Stimulated activated naive B cell treated with anti-CD40 and anti-IgM and Interleukin-4, amounts not matched to agents 10 μg/mL and 1 μg/mL and 100 μg/mL, for 72 hours (primary cell): ENCODE data around the gene ENDOU.
A peak's percentile ranks its signal among the peaks of the same experiment; 100 is the strongest.
"Not testable (repeated sequence)": the region's sequence is repeated elsewhere in the genome, so short reads cannot be mapped to it uniquely, and the experiment has no call there.

Experiments used
- ATAC-seq, 2 donors: fragments of 150-1000 bp; cut with Tn5 transposase; replicated peaks; 2 replicates each; pipeline ENCODE4 v1.10.0; 2021; ENCODE audit warnings: moderate library complexity in 1 of 2
- DNase-seq: peaks from one replicate; pipeline ENCODE4 v3.0.0; 2021
- H3K27ac Mint-ChIP-seq: one replicate; pipeline ENCODE4 v1.8.0; 2022; ENCODE audit warnings: mild to moderate bottlenecking, mixed read lengths
- H3K27me3 Mint-ChIP-seq, 2 donors: one replicate each; pipeline ENCODE4 v1.8.0; 2022; ENCODE audit warnings: mixed read lengths in 2 of 2
- H3K36me3 Mint-ChIP-seq, 2 donors: one replicate each; pipeline ENCODE4 v1.8.0; 2022; ENCODE audit warnings: mixed read lengths in 2 of 2, mild to moderate bottlenecking in 1 of 2
- H3K4me1 Mint-ChIP-seq, 2 donors: one replicate each; pipeline ENCODE4 v1.8.0; 2022; ENCODE audit warnings: mixed read lengths in 2 of 2, mild to moderate bottlenecking in 1 of 2
- H3K4me3 Mint-ChIP-seq, 2 donors: one replicate each; pipeline ENCODE4 v1.8.0; 2022; ENCODE audit warnings: mild to moderate bottlenecking in 2 of 2, mixed read lengths in 2 of 2, moderate library complexity in 1 of 2
- H3K9me3 Mint-ChIP-seq, 2 donors: one replicate each; pipeline ENCODE4 v1.8.0; 2022; ENCODE audit warnings: mixed read lengths in 2 of 2, mild to moderate bottlenecking in 1 of 2

ENDOU gene

DNA sequence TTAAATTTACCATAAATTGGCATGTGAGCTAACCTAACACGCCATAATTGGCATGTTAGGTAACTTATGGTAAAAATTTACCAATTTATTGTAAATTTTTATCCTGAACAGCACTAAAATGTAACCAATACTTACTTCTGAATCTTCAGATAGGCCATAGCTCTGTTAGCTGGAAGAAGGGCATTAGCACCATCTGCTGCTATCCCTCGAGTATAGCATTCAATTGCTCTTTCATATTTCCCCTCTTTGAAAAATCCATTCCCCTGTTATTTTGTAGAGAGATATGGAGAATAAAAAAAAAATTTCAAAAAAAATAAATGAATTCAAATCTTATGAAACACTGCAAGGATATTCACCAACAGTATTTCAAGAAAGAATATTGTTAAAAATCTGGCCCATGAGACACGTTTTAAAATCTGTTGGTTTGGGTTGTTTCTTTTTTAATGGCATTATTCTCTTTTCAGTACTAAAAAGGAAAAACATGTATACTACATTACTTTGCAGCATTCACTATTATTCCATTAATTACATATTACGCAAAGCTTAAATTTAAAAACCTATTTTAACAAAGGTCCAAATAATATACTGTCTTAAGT lies 38.5 kb downstream of the ENDOU start:
- Mint-ChIP-seq H3K27ac (no peak overlapping the region), H3K4me3 (no peak overlapping the region), H3K9me3 (no peaks in the 10 kb centered on the region), H3K27me3 (no peaks in the 10 kb centered on the region), H3K4me1 (peaks cover 3 to 6% of the 10 kb centered on the region in 2 donors), H3K36me3 (peaks cover 23 to 24% of the 10 kb centered on the region in 2 donors)
- DNase-seq = no peak
- peak in 1 of 2 donors; percentile 49 for ATAC-seq

DNA sequence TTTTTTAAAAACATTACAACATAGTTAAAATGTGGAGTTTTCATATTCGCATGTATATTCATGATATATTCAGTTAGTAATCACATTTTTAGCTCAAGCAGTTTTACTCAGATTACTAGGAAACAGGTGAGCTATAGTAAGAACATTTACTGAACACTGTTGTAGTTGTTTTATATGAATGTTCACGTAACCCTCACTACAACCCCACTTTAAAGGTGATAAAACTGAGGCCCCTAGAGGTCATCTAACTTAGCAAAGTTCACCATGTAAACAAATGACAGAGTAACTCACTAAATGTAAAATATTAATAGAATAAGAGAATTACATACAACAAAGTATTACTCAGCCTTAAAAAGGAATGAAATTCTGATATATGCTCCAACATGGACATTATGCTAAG lies 45.5 kb downstream of the ENDOU start:
- H3K4me3 Mint-ChIP-seq = no peak overlapping the region
- no peak for DNase-seq
- no peaks in the 10 kb centered on the region for H3K9me3 Mint-ChIP-seq
- no peak for ATAC-seq
- H3K27me3 Mint-ChIP-seq = no peaks in the 10 kb centered on the region
- no peak overlapping the region for H3K27ac Mint-ChIP-seq
- peaks cover 62 to 71% of the 10 kb centered on the region in 2 donors for H3K36me3 Mint-ChIP-seq
- H3K4me1 Mint-ChIP-seq = peaks cover 13 to 36% of the 10 kb centered on the region in 2 donors

DNA sequence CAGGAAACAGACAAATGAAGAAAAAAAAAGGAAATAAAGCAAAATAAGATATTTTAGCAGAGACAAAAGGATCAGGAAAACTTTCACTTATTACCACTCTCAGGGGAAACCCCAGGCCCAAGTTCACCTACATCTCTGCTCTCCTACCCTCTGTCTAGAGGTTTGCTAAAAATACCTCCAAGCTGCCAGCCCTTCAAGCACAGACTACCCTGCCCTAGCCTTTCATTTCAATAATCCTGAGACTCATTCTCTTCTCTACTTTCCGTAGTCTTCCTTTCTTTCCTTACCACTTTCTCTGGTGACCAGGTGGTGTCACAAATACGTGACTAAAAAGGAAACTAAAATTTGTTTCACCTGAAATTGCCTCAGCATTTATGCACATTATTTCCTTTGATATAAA lies 53.2 kb downstream of the ENDOU start:
- Mint-ChIP-seq H3K27ac (peak overlapping the region; percentile 60), H3K36me3 (peaks cover 46 to 53% of the 10 kb centered on the region in 2 donors)
- no peak for ATAC-seq

DNA sequence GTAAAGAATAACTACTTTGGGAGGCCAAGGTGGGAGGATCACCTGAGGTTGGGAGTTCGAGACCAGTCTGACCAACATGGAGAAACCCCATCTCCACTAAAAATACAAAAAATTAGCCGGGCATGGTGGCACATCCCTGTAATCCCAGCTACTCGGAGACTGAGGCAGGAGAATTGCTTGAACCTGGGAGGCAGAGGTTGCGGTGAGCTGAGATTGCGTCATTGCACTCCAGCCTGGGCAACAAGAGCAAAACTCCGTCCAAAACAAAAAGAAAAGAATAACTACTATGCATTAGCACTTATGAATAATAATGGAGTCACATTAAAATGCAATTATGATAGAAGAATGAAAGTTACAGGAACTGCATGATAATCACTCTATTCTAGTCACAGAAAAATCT lies 57.4 kb downstream of the ENDOU start:
- H3K27ac Mint-ChIP-seq, H3K4me3 Mint-ChIP-seq, ATAC-seq, H3K27me3 Mint-ChIP-seq, H3K9me3 Mint-ChIP-seq, DNase-seq: not testable (repeated sequence)
- Mint-ChIP-seq H3K36me3 (peaks cover 28 to 38% of the 10 kb centered on the region in 2 donors), H3K4me1 (peaks cover 5 to 12% of the 10 kb centered on the region in 2 donors)

More for the DNA sequence above, 53.2 kb downstream of the ENDOU start:
- peaks cover 7 to 31% of the 10 kb centered on the region in 2 donors for H3K4me1 Mint-ChIP-seq
- no peaks in the 10 kb centered on the region for H3K9me3 Mint-ChIP-seq
- H3K27me3 Mint-ChIP-seq = no peaks in the 10 kb centered on the region
- H3K4me3 Mint-ChIP-seq = no peak overlapping the region
- no peak for DNase-seq
